CD4-positive, alpha-beta T cell treated with Interleukin-15 for 1 hour (primary cell): ENCODE data around the gene NFKB1.

Experiments
- DNase-seq: peaks from one replicate; pipeline ENCODE4 v3.0.0-alpha.2; 2020

Gene NFKB1

GRCh38 chr4:102497986-102498385 lies 3.2 kb upstream of the NFKB1 start:
- no peak for DNase-seq

DNA sequence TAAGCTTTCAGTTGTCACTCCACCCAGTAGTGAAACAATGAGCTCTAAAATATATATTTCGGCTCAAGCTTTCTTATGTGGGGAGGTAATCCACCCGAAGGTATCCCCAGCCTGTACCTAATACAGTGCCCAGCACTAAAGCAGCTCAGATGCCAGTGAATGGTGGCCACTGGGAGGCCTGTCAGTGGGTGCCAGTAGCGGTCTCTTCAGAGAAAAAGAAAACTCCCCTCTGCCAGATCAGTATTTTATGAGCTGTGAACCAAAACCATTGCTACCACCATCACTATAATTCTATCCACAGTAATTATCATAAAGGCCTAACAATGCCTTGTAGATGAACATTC lies 835 bp upstream of the NFKB1 start:
- peak; percentile 55 for DNase-seq

DNA sequence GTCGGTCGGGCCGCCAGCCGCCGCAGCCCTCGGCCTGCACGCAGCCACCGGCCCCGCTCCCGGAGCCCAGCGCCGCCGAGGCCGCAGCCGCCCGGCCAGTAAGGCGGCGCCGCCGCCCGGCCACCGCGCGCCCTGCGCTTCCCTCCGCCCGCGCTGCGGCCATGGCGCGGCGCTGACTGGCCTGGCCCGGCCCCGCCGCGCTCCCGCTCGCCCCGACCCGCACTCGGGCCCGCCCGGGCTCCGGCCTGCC lies 213 bp downstream of the NFKB1 start:
- no peak for DNase-seq

- no peak for DNase-seq
These were observed 1.3 kb downstream of the NFKB1 start for GRCh38 chr4:102502543-102502818.

GRCh38 chr4:102503301-102503746 lies 2.2 kb downstream of the NFKB1 start:
- no peak for DNase-seq

- no peak for DNase-seq
These were observed 3.0 kb downstream of the NFKB1 start for GRCh38 chr4:102503831-102504786.

DNA sequence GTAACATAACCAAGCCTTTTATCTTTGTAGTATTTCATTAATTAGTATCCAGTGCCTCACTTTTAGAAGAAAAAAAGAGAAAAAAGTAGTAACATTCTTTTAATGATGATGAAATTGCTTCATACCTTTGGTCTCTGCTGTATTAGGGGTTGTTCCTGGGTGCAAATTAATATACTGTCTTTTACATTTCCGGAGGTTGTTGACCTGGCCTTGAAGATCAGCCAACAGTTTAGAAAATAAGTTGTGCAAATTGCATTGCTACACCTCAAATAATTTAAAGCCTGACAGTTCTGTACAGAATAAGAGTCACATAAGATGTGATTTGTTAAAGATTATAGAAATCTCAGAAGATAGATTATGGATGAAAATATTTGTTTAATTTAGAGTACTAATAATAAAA lies 3.8 kb downstream of the NFKB1 start:
- no peak for DNase-seq

DNA sequence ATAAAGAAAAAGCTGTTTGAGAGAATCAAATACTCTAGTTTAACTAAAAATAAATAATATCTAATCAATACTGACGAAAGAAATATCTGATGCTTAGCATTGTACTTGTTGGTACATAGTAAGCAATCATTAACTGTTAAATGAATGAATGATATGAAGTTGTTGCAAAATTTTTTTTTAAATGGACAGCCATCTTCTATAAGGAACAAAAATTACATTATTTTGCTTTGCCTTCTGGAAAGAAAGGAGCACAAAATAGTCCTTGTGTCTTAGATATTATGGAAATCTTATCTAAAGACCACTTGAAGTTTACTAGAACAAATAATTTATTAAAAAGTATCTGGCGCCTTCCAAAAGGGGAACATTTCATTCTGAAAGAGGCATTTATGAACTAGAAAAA lies 4.5 kb downstream of the NFKB1 start:
- DNase-seq, result no peak

DNA sequence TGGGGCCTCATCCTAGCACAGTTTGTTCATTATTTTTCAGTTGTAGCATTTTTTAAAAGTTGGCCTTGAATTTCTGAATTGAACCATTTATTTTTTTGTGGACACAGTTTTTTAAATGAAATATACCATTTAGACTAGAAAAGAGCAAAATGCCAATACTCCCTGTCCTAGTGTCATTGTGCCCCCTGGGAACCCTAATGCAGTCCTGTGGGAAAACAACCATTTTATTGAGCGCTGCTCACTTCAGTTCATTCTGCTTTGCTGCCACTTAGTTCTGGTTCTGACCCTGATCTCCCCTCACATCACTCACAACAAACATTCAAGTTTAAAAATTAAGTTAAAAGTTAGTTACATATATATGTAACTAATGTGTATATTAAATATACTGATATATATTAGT lies 5.4 kb downstream of the NFKB1 start:
- no peak for DNase-seq

DNA sequence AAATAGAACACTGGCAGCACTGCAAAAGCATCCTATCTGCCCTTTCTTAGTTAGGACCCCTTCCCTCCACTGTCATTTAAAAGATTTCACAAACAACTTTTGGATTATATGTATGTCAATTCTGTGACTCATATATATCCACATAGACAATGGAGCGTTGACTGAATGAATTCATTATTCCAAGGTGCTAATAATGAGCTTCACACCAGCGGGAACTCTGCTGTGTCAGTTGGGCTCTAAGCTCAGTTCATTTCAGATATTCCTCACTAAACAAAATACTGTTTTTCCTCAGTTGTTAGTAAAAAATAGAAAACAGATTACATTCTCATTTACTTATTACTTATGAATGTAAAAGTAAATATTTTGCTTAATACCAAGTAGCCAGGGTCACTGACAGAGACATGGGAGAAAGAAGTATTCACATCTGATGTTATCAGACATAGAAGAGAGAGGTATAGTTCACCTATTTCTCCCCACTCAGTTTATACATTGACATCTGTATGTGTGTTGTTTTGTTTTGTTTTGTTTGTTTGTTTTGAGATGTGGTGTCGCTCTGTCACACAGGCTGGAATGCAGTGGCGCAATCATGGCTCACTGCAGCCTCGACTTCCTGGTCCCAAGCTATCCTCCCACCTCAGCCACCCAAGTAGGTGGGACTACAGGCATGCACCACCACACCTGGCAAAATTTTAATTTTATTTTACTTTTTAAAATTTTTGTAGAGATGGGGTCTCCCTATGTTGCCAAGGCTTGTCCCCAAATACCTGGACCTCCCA lies 10.9 kb downstream of the NFKB1 start:
- no peak for DNase-seq

GRCh38 chr4:102514298-102514964 lies 13.3 kb downstream of the NFKB1 start:
- no peak for DNase-seq

GRCh38 chr4:102517753-102518152 lies 16.6 kb downstream of the NFKB1 start:
- no peak for DNase-seq

DNA sequence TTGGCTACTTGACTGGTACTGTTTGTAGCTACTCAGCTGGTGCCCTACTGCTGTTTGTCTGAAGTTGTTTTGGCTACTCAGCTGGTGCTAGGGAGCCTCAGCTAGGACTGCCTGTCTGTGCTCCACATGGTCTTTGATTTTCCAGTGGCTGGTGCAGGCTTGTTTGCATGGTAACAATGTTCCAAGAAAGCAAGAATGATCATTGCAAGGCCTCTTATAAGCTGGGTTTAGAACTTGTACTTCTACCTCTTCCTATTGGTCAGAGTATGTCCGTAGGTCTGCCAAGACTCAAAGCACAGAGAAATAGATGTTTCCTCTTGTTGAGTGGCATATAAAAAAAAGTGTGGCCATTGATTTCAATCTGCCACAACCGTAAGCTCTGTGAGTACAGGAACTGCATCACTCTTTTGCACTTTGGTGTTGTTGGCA lies 17.6 kb downstream of the NFKB1 start:
- peak; percentile 41 for DNase-seq

DNA sequence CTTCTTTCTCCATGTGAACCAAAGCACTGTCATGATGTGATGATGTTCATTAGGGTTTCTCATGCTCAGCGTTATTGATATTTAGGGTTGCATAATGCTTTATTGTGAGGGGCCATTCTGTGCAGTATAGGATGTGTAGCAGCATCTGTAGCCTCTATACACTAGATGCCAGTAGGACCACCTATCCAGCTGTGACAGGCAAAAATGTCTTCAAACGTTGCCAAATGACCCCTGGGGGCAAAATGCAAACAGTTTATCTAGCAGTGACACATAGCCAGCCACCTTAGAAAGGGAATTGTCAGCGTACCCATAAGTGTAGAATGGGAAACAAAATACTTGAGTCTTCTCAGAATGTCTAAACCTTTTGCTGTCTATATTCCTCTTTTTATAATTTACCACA lies 18.8 kb downstream of the NFKB1 start:
- no peak for DNase-seq

GRCh38 chr4:102521570-102521969 lies 20.4 kb downstream of the NFKB1 start:
- DNase-seq, result no peak

- no peak for DNase-seq
These were observed 20.9 kb downstream of the NFKB1 start for GRCh38 chr4:102522031-102522440.

GRCh38 chr4:102524691-102525090 lies 23.5 kb downstream of the NFKB1 start:
- no peak for DNase-seq

DNA sequence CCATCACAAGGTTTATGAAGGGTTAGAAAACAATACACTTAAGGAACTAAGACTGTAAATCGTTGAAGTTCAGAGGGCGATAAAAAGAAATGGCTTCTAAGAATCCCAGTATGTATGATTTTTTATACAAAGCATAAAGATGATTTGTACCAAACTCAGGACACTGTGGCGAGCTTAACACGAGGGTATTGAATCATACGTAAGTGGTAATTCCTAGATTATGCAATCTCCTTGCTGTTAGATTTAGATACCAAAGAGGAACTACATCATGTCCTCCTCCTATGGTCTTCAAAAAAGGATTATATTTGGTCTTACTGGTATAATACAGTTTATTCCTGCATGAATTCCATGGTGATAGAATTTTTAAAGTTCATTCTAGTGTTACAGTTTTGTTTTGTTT lies 23.9 kb downstream of the NFKB1 start:
- DNase-seq, result no peak

DNA sequence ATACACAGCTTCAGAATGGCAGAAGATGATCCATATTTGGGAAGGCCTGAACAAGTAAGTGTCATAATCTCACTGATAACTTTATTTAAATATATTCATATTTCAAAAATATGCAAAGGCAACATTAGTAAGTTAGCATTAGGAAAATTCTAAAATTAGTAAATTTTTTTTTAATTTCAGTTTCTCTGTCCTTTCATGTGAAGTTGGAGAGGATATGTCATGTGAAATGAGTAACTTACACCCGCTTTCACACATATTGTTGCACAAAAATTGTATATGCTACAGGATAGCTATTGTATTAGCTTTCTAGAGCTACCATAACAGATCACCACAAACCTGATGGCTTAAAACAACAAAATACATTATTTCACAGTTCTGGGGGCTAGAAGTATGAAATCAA lies 24.3 kb downstream of the NFKB1 start:
- DNase-seq, result no peak

DNA sequence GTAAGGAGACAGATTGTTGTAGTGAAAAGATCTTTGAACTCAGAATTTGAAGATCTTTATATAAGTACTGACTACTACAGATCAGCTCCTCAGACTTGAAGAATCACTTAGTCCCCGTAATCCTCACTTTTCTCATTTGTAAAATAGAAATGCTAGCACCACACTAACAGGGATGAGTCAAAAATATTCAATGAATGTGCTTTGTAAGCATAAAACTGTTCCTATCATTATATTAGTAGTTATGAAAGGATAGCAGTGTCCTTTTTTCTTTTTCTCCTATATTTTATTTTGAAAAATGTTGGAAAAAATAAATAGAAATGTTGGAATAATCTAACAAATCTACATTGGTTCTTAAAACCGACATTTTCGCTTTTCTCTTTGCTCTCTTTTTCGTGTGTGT lies 25.4 kb downstream of the NFKB1 start:
- no peak for DNase-seq

DNA sequence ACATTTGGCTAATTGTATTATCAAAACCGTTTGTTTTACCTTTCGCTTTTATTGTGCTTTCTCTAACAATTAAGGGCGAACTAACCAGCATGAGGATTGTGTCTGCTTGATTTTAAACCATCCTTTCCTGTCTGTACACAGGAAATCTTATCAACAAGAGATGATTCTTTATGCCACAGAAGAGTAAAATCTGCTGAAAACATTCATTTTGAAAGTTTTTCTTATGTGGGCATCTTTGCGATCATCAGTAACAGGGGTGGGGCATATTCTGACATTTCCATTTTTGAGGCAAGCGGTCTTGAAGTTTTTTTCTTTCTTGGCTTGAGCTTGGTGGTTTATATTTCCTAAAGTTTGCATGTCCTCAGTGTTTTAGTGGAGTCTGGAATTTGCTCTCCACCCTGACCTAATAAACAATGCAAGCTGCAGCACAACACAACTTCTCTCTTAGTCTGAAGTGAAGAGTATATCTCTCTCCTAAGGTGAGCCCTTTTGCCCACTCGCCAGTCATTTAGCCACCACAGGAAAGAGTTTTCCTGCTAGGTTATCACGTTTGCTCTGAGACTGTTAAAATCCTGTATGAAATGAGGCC lies 26.6 kb downstream of the NFKB1 start:
- DNase-seq, result no peak

GRCh38 chr4:102529977-102530376 lies 28.8 kb downstream of the NFKB1 start:
- DNase-seq, result no peak

- no peak for DNase-seq
These were observed 29.8 kb downstream of the NFKB1 start for GRCh38 chr4:102530986-102531385.

- DNase-seq, result no peak
These were observed 30.3 kb downstream of the NFKB1 start for GRCh38 chr4:102531462-102531861.
